ENCODE measurements around the gene MBD5.
"Not testable (repeated sequence)": the region's sequence is repeated elsewhere in the genome, so short reads cannot be mapped to it uniquely, and the experiment has no call there.

MBD5 gene

GRCh38 chr2:148533685-148534084 is 512.8 kb downstream of the MBD5 start:
- Histone ChIP-seq H3K36me3 (ENCODE audit: insufficient read depth, low read length) (no peaks in the 10 kb centered on the region), H3K27ac (ENCODE audit: low read depth, low read length) (no peak overlapping the region), H3K4me3 (ENCODE audit: low read depth, low read length) (no peak overlapping the region), H3K27me3 (ENCODE audit: insufficient read depth, low read length) (0 out of 2 replicates have a peak, but pooled peaks cover 4% of the 10 kb centered on the region), H2AFZ (ENCODE audit: low read length, unreplicated experiment) (no peak overlapping the region), H3K79me2 (ENCODE audit: control insufficient read depth, insufficient read depth, low read length, unreplicated experiment) (no peaks in the 10 kb centered on the region), H3K4me1 (ENCODE audit: control insufficient read depth, insufficient read depth, low read length, unreplicated experiment) (no peaks in the 10 kb centered on the region)

- Histone ChIP-seq H3K4me1 (ENCODE audit: control insufficient read depth, insufficient read depth, low read length, unreplicated experiment) (no peaks in the 10 kb centered on the region), H3K27ac (ENCODE audit: low read depth, low read length) (no peak overlapping the region), H3K36me3 (ENCODE audit: insufficient read depth, low read length) (no peaks in the 10 kb centered on the region), H3K4me3 (ENCODE audit: low read depth, low read length) (no peak overlapping the region), H2AFZ (ENCODE audit: low read length, unreplicated experiment) (no peak overlapping the region), H3K27me3 (ENCODE audit: insufficient read depth, low read length) (0 out of 2 replicates have a peak, but pooled peaks cover 4% of the 10 kb centered on the region), H3K79me2 (ENCODE audit: control insufficient read depth, insufficient read depth, low read length, unreplicated experiment) (no peaks in the 10 kb centered on the region)
Measured at GRCh38 chr2:148534416-148535204, 513.7 kb downstream of the MBD5 start.

- peaks cover 30% of the 10 kb centered on the region for H3K27me3 ChIP-seq (ENCODE audit: insufficient read depth, low read length)
- no peaks in the 10 kb centered on the region for H3K4me1 ChIP-seq (ENCODE audit: control insufficient read depth, insufficient read depth, low read length, unreplicated experiment)
- H2AFZ ChIP-seq (ENCODE audit: low read length, unreplicated experiment): no peak overlapping the region
- no peak overlapping the region for H3K27ac ChIP-seq (ENCODE audit: low read depth, low read length)
- H3K36me3 ChIP-seq (ENCODE audit: insufficient read depth, low read length): no peaks in the 10 kb centered on the region
- H3K79me2 ChIP-seq (ENCODE audit: control insufficient read depth, insufficient read depth, low read length, unreplicated experiment): no peaks in the 10 kb centered on the region
- H3K4me3 ChIP-seq (ENCODE audit: low read depth, low read length): no peak overlapping the region
Measured at GRCh38 chr2:148538375-148538774, 517.5 kb downstream of the MBD5 start.

- Histone ChIP-seq H3K79me2 (ENCODE audit: control insufficient read depth, insufficient read depth, low read length, unreplicated experiment) (no peaks in the 10 kb centered on the region), H3K27me3 (ENCODE audit: insufficient read depth, low read length) (peaks cover 35% of the 10 kb centered on the region), H3K4me1 (ENCODE audit: control insufficient read depth, insufficient read depth, low read length, unreplicated experiment) (no peaks in the 10 kb centered on the region), H3K4me3 (ENCODE audit: low read depth, low read length) (no peak overlapping the region), H3K36me3 (ENCODE audit: insufficient read depth, low read length) (no peaks in the 10 kb centered on the region), H2AFZ (ENCODE audit: low read length, unreplicated experiment) (no peak overlapping the region), H3K27ac (ENCODE audit: low read depth, low read length) (no peak overlapping the region)
Measured at GRCh38 chr2:148540022-148540421, 519.1 kb downstream of the MBD5 start.

DNA sequence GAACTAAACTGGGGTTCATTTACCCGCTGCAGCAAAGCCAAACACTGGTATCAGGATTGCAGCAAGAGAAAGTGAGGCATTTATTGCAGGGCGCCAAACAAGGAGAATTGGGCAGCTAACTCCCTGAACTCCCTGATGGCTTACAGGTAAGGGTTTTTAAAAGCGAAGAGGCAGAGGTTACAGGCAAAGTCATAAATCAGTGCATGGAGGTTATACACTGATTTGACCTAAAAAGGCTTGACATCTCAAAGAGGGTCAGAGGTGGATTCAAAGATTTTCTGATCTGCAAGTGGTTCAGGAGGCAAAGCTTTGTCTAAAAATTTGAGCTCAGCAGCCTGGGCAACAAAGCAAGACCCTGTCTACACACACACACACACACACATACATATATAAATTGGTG is 520.9 kb downstream of the MBD5 start:
- H3K79me2 ChIP-seq (ENCODE audit: control insufficient read depth, insufficient read depth, low read length, unreplicated experiment): no peaks in the 10 kb centered on the region
- no peak overlapping the region for H3K4me3 ChIP-seq (ENCODE audit: low read depth, low read length)
- peaks cover 35% of the 10 kb centered on the region for H3K27me3 ChIP-seq (ENCODE audit: insufficient read depth, low read length)
- no peak overlapping the region for H3K27ac ChIP-seq (ENCODE audit: low read depth, low read length)
- no peak overlapping the region for H2AFZ ChIP-seq (ENCODE audit: low read length, unreplicated experiment)
- H3K36me3 ChIP-seq (ENCODE audit: insufficient read depth, low read length): no peaks in the 10 kb centered on the region
- no peaks in the 10 kb centered on the region for H3K4me1 ChIP-seq (ENCODE audit: control insufficient read depth, insufficient read depth, low read length, unreplicated experiment)

DNA sequence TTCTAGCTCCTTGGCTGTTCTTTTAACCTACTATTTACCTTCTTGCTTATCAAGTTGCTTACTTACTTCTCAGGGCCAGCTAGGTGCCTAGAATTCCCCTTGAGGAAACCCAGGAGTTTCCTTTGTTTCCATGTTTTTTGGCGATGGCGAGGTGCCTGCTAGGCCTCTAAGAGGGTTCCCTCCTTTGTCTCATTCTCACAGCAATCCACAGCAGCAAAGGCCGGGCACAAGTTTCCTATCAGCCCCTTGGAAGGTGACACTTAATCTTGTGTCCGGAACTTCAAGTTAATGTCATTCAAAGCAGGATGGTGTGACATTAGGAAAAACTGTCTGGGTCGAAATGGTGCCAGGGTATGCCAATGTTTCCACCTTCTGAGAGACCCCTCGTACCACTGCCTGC is 521.7 kb downstream of the MBD5 start:
- no peak overlapping the region for H3K27ac ChIP-seq (ENCODE audit: low read depth, low read length)
- no peak overlapping the region for H2AFZ ChIP-seq (ENCODE audit: low read length, unreplicated experiment)
- no peaks in the 10 kb centered on the region for H3K4me1 ChIP-seq (ENCODE audit: control insufficient read depth, insufficient read depth, low read length, unreplicated experiment)
- no peaks in the 10 kb centered on the region for H3K79me2 ChIP-seq (ENCODE audit: control insufficient read depth, insufficient read depth, low read length, unreplicated experiment)
- H3K27me3 ChIP-seq (ENCODE audit: insufficient read depth, low read length): peaks cover 35% of the 10 kb centered on the region
- H3K4me3 ChIP-seq (ENCODE audit: low read depth, low read length): no peak overlapping the region
- H3K36me3 ChIP-seq (ENCODE audit: insufficient read depth, low read length): no peaks in the 10 kb centered on the region

DNA sequence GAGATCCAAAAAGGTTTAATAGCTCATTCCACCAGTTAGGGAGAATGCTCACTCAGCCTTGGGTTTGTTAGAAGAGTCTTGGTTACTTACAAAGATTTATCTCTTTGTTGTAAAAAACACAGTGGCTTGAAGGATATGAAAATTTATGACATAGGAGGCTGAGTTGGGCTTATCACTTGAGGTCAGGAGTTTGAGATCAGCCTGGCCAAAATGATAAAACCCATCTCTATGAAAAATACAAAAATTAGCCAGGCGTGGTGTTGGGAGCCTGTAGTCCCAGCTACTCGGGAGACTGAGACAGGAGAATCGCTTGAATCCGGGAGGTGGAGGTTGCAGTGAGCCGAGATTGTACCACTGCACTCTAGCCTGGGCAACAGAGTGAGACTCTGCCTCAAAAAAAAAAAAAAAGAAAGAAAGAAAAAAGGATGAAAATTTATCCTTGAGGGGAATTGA is 522.2 kb downstream of the MBD5 start:
- not testable (repeated sequence) for H3K27ac ChIP-seq (ENCODE audit: low read depth, low read length); H3K4me1 ChIP-seq (ENCODE audit: control insufficient read depth, insufficient read depth, low read length, unreplicated experiment); H3K4me3 ChIP-seq (ENCODE audit: low read depth, low read length); H2AFZ ChIP-seq (ENCODE audit: low read length, unreplicated experiment); H3K79me2 ChIP-seq (ENCODE audit: control insufficient read depth, insufficient read depth, low read length, unreplicated experiment); H3K36me3 ChIP-seq (ENCODE audit: insufficient read depth, low read length)
- peaks cover 35% of the 10 kb centered on the region for H3K27me3 ChIP-seq (ENCODE audit: insufficient read depth, low read length)

GRCh38 chr2:148545390-148546256 is 524.7 kb downstream of the MBD5 start:
- peaks cover 24% of the 10 kb centered on the region for H3K27me3 ChIP-seq (ENCODE audit: insufficient read depth, low read length)
- H2AFZ ChIP-seq (ENCODE audit: low read length, unreplicated experiment): no peak overlapping the region
- no peak overlapping the region for H3K27ac ChIP-seq (ENCODE audit: low read depth, low read length)
- H3K36me3 ChIP-seq (ENCODE audit: insufficient read depth, low read length): no peaks in the 10 kb centered on the region
- H3K79me2 ChIP-seq (ENCODE audit: control insufficient read depth, insufficient read depth, low read length, unreplicated experiment): no peaks in the 10 kb centered on the region
- no peak overlapping the region for H3K4me3 ChIP-seq (ENCODE audit: low read depth, low read length)
- no peaks in the 10 kb centered on the region for H3K4me1 ChIP-seq (ENCODE audit: control insufficient read depth, insufficient read depth, low read length, unreplicated experiment)

GRCh38 chr2:148546270-148546669 is 525.4 kb downstream of the MBD5 start:
- no peak overlapping the region for H3K27ac ChIP-seq (ENCODE audit: low read depth, low read length)

DNA sequence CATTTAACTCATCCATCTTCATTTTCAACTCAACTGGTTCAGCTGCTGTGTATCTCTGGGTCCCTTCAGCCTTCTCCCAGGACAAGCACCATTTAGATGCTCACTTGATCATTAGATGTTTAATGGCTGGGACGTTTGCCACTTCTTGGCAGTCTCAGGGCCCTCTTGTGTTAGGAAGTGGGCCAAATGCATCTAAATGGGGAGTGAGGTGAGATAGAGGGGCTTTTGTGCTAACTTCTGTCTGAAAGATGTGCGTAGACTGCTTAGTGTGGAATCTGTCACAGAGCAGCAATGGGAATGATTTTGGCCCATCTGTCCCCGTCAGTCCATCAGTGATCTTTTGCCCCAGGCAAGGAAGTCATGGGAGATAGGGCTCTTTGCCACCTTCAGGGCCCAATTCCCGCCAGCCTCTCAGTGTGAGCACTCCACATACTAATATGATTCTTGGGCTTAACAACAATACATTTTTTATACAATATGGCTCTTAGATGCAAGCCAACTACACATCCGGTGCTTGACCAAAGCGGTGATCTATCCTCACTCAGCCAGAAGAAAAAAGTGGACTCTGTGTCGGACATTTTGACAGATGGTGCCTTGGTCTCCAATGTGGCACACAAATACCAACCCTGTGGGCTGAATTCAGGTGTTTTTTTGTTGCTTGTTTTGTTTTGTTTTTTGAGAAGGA is 528.0 kb downstream of the MBD5 start:
- H3K27ac ChIP-seq (ENCODE audit: low read depth, low read length): no peak overlapping the region
- no peaks in the 10 kb centered on the region for H3K4me1 ChIP-seq (ENCODE audit: control insufficient read depth, insufficient read depth, low read length, unreplicated experiment)
- H3K4me3 ChIP-seq (ENCODE audit: low read depth, low read length): no peak overlapping the region
- H3K79me2 ChIP-seq (ENCODE audit: control insufficient read depth, insufficient read depth, low read length, unreplicated experiment): no peaks in the 10 kb centered on the region
- no peak overlapping the region for H2AFZ ChIP-seq (ENCODE audit: low read length, unreplicated experiment)
- H3K36me3 ChIP-seq (ENCODE audit: insufficient read depth, low read length): no peaks in the 10 kb centered on the region
- peaks cover 6% of the 10 kb centered on the region; the same call in 1 of the 2 replicates for H3K27me3 ChIP-seq (ENCODE audit: insufficient read depth, low read length)

More at GRCh38 chr2:148546270-148546669, 525.4 kb downstream of the MBD5 start:
- Histone ChIP-seq H3K79me2 (ENCODE audit: control insufficient read depth, insufficient read depth, low read length, unreplicated experiment) (no peaks in the 10 kb centered on the region), H3K4me3 (ENCODE audit: low read depth, low read length) (no peak overlapping the region), H3K4me1 (ENCODE audit: control insufficient read depth, insufficient read depth, low read length, unreplicated experiment) (no peaks in the 10 kb centered on the region), H3K36me3 (ENCODE audit: insufficient read depth, low read length) (no peaks in the 10 kb centered on the region), H2AFZ (ENCODE audit: low read length, unreplicated experiment) (no peak overlapping the region), H3K27me3 (ENCODE audit: insufficient read depth, low read length) (peaks cover 18% of the 10 kb centered on the region)

All from ACC112 (cell line).